ENCODE results near the gene ITGB5. TPM values are rescaled to one million over a fixed set of nuclear protein-coding genes. Genes with fewer than 3 reads are reported as not detected.

The ITGB5 gene
- total and polyA plus RNA-seq, 2 experiments from 2014 or later: 103 to 109 TPM

- no peaks in the 10 kb centered on the region for H3K36me3 ChIP-seq (replicated peaks; ENCODE audit: insufficient read depth, low read depth)
- H3K9me3 ChIP-seq (ENCODE audit: low read depth): no peaks in the 10 kb centered on the region
- no peak overlapping the region for H2AFZ ChIP-seq
- H3K27me3 ChIP-seq: no peaks in the 10 kb centered on the region
- H3K4me2 ChIP-seq: peak overlapping the region; percentile 50
- H4K20me1 ChIP-seq (ENCODE audit: insufficient read depth, poor library complexity, severe bottlenecking): no peaks in the 10 kb centered on the region
- TF ChIP-seq EZH2 (IDR thresholded peaks at IDR 0.05; ENCODE audit: borderline replicate concordance) (no peak), CTCF (IDR thresholded peaks at IDR 0.05; ENCODE audit: poor library complexity) (no peak), EZH2phosphoT487 (IDR thresholded peaks at IDR 0.05; ENCODE audit: low read depth, severe bottlenecking, unreplicated experiment) (no peak)
- WGBS (ENCODE audit: low lambda C conversion rate, missing lambda C conversion rate): 50% methylated on average over 10 of the region's 10 CpGs
- H3K79me2 ChIP-seq: no peaks in the 10 kb centered on the region
- H3K9me2 ChIP-seq (replicated peaks; ENCODE audit: insufficient read depth): no peaks in the 10 kb centered on the region
- H3K4me3 ChIP-seq: no peak overlapping the region
- peak; percentile 70 for DNase-seq (ENCODE audit: low spot score)
- peak overlapping the region; percentile 81 for H3K27ac ChIP-seq
- H3K4me1 ChIP-seq (ENCODE audit: insufficient read depth): peaks cover 32% of the 10 kb centered on the region
These were observed 116.7 kb downstream of the ITGB5 start for GRCh38 chr3:124770336-124771082.

- no peak overlapping the region for H3K4me2 ChIP-seq
- TF ChIP-seq CTCF (IDR thresholded peaks at IDR 0.05; ENCODE audit: poor library complexity): no peak
- no peak for TF ChIP-seq EZH2phosphoT487 (IDR thresholded peaks at IDR 0.05; ENCODE audit: low read depth, severe bottlenecking, unreplicated experiment)
- no peak for TF ChIP-seq EZH2 (IDR thresholded peaks at IDR 0.05; ENCODE audit: borderline replicate concordance)
- no peaks in the 10 kb centered on the region for H3K36me3 ChIP-seq (replicated peaks; ENCODE audit: insufficient read depth, low read depth)
- H3K4me1 ChIP-seq (ENCODE audit: insufficient read depth): peaks cover 32% of the 10 kb centered on the region
- H3K27me3 ChIP-seq: no peaks in the 10 kb centered on the region
- H3K9me3 ChIP-seq (ENCODE audit: low read depth): no peaks in the 10 kb centered on the region
- no peaks in the 10 kb centered on the region for H4K20me1 ChIP-seq (ENCODE audit: insufficient read depth, poor library complexity, severe bottlenecking)
- no peaks in the 10 kb centered on the region for H3K79me2 ChIP-seq
- H2AFZ ChIP-seq: no peak overlapping the region
- DNase-seq (ENCODE audit: low spot score): no peak
- H3K4me3 ChIP-seq: no peak overlapping the region
- 94% methylated on average over 9 of the region's 9 CpGs for WGBS (ENCODE audit: low lambda C conversion rate, missing lambda C conversion rate)
- no peaks in the 10 kb centered on the region for H3K9me2 ChIP-seq (replicated peaks; ENCODE audit: insufficient read depth)
- H3K27ac ChIP-seq: no peak overlapping the region
These were observed 117.7 kb downstream of the ITGB5 start for GRCh38 chr3:124769462-124769861.

GRCh38 chr3:124768812-124769211 lies 118.4 kb downstream of the ITGB5 start:
- no peak overlapping the region for H3K27ac ChIP-seq
- WGBS (ENCODE audit: low lambda C conversion rate, missing lambda C conversion rate): 55% methylated on average over 7 of the region's 7 CpGs
- no peak for TF ChIP-seq EZH2 (IDR thresholded peaks at IDR 0.05; ENCODE audit: borderline replicate concordance)
- TF ChIP-seq CTCF (IDR thresholded peaks at IDR 0.05; ENCODE audit: poor library complexity): peak; percentile 31
- H2AFZ ChIP-seq: no peak overlapping the region
- H3K27me3 ChIP-seq: no peaks in the 10 kb centered on the region
- H3K4me3 ChIP-seq: no peak overlapping the region
- no peaks in the 10 kb centered on the region for H3K79me2 ChIP-seq
- H4K20me1 ChIP-seq (ENCODE audit: insufficient read depth, poor library complexity, severe bottlenecking): no peaks in the 10 kb centered on the region
- no peaks in the 10 kb centered on the region for H3K9me2 ChIP-seq (replicated peaks; ENCODE audit: insufficient read depth)
- H3K4me2 ChIP-seq: no peak overlapping the region
- peaks cover 32% of the 10 kb centered on the region for H3K4me1 ChIP-seq (ENCODE audit: insufficient read depth)
- H3K36me3 ChIP-seq (replicated peaks; ENCODE audit: insufficient read depth, low read depth): no peaks in the 10 kb centered on the region
- DNase-seq (ENCODE audit: low spot score): peak; percentile 35
- H3K9me3 ChIP-seq (ENCODE audit: low read depth): no peaks in the 10 kb centered on the region

Data from hepatocyte (in vitro differentiated cells).